Stomach (tissue), 9 donors: ENCODE data around the gene SLC2A4. TPM values are rescaled to one million over a fixed set of nuclear protein-coding genes. Genes with fewer than 3 reads are reported as not detected.

Experiments used
- DNase-seq, 2 donors: peaks; one replicate each; pipeline versions ENCODE4 v3.0.0 to v3.0.0-alpha.2; 2013 to 2019
- H3K27ac ChIP-seq, 5 donors: fragments of 200-600 bp in 4 of 5; sonication (generic) in 4 of 5; one replicate each; pipeline ENCODE4 v1.5.1; 2013 to 2019; ENCODE audit warnings: mild to moderate bottlenecking in 1 of 5, moderate library complexity in 1 of 5
- H3K27me3 ChIP-seq, 3 donors: fragments of 200-600 bp; sonication (generic); one replicate each; pipeline ENCODE4 v1.5.1; 2017 to 2019; ENCODE audit warnings: mixed run types in 1 of 3
- H3K36me3 ChIP-seq, 4 donors: fragments of 200-600 bp; sonication (generic); 1 replicate in 3 of 4; 2 replicates in 1 of 4; pipeline ENCODE4 v1.5.1; 2016 to 2019
- H3K4me1 ChIP-seq, 4 donors: fragments of 200-600 bp; sonication (generic); one replicate each; pipeline ENCODE4 v1.5.1; 2016 to 2019
- H3K4me3 ChIP-seq, 4 donors: fragments of 200-600 bp; sonication (generic) in 3 of 4; one replicate each; pipeline ENCODE4 v1.5.1; 2016 to 2019; ENCODE audit warnings: mild to moderate bottlenecking in 1 of 4
- H3K9me3 ChIP-seq, 4 donors: fragments of 200-600 bp; sonication (generic); one replicate each; pipeline ENCODE4 v1.5.1; 2016 to 2019
- EP300 ChIP-seq: sonication (generic); formaldehyde crosslinking; IDR thresholded peaks from one replicate; pipeline ENCODE4 v1.6.1; 2017; ENCODE audit warnings: antibody characterized with exemption
- POLR2A ChIP-seq, 4 donors: fragments of 450-650 bp; IDR thresholded peaks; one replicate each; pipeline ENCODE4 v1.6.1; 2016; ENCODE audit warnings: antibody characterized with exemption in 4 of 4, control low read depth in 2 of 4, mild to moderate bottlenecking in 1 of 4, moderate library complexity in 1 of 4
- POLR2AphosphoS5 ChIP-seq, 3 donors: sonication (generic); formaldehyde crosslinking; IDR thresholded peaks; one replicate each; pipeline ENCODE4 v1.6.1; 2016; ENCODE audit warnings: antibody characterized with exemption in 3 of 3
- WGBS, 5 donors: extraction: QIAGEN DNeasy Blood & Tissue Kit in 3 of 5; methylation state at CpG; one replicate each; pipeline versions ENCODE4 v1.1.5 to v1.1.7; 2013 to 2018; 5-methylcytosine and 5-hydroxymethylcytosine counted together
- intact Hi-C: fragments of 100-400 bp; cut with DNase I; formaldehyde crosslinking; loops from one replicate; pipeline ENCODE4 v1.15.1; 2023; ENCODE audit warnings: low total_unique reads
- polyA plus RNA-seq, 3 donors: library from polyadenylated mRNA; stranded (reverse); fragments of 200-250 nt; gene quantifications; one replicate each; pipeline ENCODE4 v1.2.3, GENCODE V29; 2013
- total RNA-seq, 5 donors: library from RNA; depleted of rRNA; stranded (reverse); fragments of >200 nt; gene quantifications; one replicate each; pipeline versions ENCODE4 v1.1.0 to v1.2.3, GENCODE V29; 2014 to 2016
- TF ChIP-seq, protein P1 (sequence below), 7 experiments: fragments of 450-650 bp in 4 of 7; fragments of 200-600 bp in 3 of 7; sonication (generic) in 3 of 7; IDR thresholded peaks; one replicate each; pipeline ENCODE4 v1.5.1; 2016 to 2019; ENCODE audit warnings: antibody characterized with exemption in 7 of 7, control low read depth in 2 of 7, mild to moderate bottlenecking in 1 of 7
- donor health status: healthy with polysubstance abuse.
- donor health status: Bipolar disorder and iron deficiency.
- donor health status: healthy.

The SLC2A4 gene
- total and polyA plus RNA-seq, 8 donors = 0.92 to 26.6 (median 5.6) TPM

DNA sequence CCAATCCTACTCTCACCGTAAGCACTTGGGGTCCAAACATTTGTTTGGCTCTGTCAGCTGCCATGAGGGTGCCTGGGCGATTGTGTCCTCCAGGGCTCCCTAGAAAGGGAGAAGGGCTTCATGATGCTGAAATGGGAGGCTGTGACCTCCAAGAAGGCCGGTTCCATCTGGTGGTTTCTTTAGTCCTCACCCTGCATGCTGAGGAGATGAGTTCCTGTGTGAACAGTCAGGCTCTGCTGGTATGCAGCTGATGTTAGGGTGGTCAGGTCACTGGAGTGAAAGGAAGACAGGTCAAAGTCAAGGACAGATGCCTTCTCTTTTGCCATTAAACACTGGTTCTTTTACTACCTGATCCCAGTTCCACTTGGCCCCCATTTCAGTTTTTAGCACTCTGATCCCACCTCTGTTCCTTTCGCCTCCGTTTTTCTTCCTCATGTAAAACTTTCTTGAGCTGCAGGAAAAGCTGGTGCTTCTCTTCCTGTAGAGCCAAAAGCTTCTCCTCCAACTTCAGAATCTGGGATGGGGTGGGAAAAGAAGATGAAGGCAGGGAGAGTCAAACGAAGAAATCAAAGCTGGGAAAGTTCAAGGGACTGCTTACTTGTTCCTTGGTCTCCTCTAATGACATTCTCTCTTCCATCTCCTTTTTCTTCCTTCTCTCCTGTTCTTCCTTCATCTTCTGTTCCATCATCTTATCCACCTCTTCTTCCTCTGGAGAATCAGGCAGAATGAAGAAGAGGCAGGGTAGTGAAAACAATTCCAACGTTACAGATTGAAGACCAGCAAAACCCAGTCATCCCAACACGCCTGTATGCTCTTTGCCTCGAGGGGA lies 32.6 kb downstream of the SLC2A4 start:
- Histone ChIP-seq H3K27me3 (no peaks in the 10 kb centered on the region), H3K36me3 (peaks cover 62 to 82% (median 74%) of the 10 kb centered on the region in 4 donors), H3K4me1 (peaks cover 46 to 68% (median 61%) of the 10 kb centered on the region in 4 donors), H3K4me3 (peak overlapping the region; percentile 83 to 99 (median 94)), H3K9me3 (no peaks in the 10 kb centered on the region), H3K27ac (peak overlapping the region; percentile 94 to 100 (median 97))
- DNase-seq = no peak
- 42 to 49% (median 46%) methylated on average over 9 of the region's 9 CpGs for WGBS, 5 donors
- intact Hi-C loops = no loop called here
- TF ChIP-seq EP300 = no peak
- no peak for TF ChIP-seq POLR2AphosphoS5 (IDR thresholded peaks at IDR 0.05)
- no peak for TF ChIP-seq POLR2A (IDR thresholded peaks at IDR 0.05)
- TF ChIP-seq, protein P1, sequence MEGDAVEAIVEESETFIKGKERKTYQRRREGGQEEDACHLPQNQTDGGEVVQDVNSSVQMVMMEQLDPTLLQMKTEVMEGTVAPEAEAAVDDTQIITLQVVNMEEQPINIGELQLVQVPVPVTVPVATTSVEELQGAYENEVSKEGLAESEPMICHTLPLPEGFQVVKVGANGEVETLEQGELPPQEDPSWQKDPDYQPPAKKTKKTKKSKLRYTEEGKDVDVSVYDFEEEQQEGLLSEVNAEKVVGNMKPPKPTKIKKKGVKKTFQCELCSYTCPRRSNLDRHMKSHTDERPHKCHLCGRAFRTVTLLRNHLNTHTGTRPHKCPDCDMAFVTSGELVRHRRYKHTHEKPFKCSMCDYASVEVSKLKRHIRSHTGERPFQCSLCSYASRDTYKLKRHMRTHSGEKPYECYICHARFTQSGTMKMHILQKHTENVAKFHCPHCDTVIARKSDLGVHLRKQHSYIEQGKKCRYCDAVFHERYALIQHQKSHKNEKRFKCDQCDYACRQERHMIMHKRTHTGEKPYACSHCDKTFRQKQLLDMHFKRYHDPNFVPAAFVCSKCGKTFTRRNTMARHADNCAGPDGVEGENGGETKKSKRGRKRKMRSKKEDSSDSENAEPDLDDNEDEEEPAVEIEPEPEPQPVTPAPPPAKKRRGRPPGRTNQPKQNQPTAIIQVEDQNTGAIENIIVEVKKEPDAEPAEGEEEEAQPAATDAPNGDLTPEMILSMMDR (IDR thresholded peaks at IDR 0.05) = no peak

- WGBS, 5 donors = 0 to 3% (median 1%) methylated on average over 18 to 95 of the region's 95 CpGs
- no peaks in the 10 kb centered on the region for H3K9me3 ChIP-seq
- H3K36me3 ChIP-seq = peaks cover 59 to 83% (median 72%) of the 10 kb centered on the region in 4 donors
- peak; percentile 97 to 98 for DNase-seq
- H3K4me3 ChIP-seq = peak within 1 kb of the TSS; percentile 83 to 99 (median 94)
- intact Hi-C loops = no loop called here
- H3K4me1 ChIP-seq = peaks cover 38 to 60% (median 53%) of the 10 kb centered on the region in 4 donors
- H3K27me3 ChIP-seq = no peaks in the 10 kb centered on the region
- TF ChIP-seq EP300 (no peak), POLR2A (IDR thresholded peaks at IDR 0.05) (peak in 1 of 4 donors; percentile 27), POLR2AphosphoS5 (IDR thresholded peaks at IDR 0.05) (peak; percentile 94 to 99 (median 95))
- TF ChIP-seq, protein P1 (IDR thresholded peaks at IDR 0.05) = no peak
- peak within 1 kb of the TSS; percentile 94 to 100 (median 97) for H3K27ac ChIP-seq
These were observed 33.4 kb downstream of the SLC2A4 start, which contains the start of gene GPS2 for GRCh38 chr17:7314719-7315569. GPS2 (minus strand) TSS chr17:7315360; CDS start chr17:7315052, 308 bp downstream.

DNA sequence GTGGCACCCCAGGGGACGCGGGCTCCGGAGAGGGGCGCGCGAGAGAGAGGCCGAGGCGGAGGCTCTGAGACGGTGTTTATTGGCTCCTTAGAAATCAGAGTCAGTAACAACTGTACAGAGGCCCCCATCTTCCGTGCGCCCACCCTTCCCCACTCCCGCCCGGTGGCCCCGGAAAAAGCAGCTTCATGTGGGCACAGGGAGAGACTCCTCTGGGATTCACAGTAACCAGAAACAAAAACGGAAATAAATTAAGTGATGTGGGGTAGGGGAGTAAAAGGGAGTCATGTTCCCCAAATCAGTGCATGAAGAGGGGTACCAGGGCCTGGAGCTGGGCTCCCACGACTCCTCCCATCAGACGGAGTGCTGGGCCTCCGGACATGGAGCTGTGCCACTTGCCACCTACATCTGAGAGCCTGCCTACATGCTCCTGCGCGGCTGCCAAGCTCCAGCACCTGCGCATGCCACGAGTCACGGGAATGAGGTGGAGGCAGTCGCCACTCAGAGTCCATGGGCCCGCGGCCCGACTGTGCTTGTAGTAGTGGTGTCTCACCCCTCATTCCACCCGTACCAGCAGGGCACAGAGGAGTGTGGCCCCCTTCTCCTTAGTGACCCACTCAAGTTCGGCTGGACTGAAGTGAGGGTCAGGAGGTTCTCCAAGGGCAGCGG lies 34.2 kb downstream of the SLC2A4 start:
- Histone ChIP-seq H3K4me3 (peak overlapping the region; percentile 83 to 99 (median 94)), H3K4me1 (peaks cover 32 to 52% (median 45%) of the 10 kb centered on the region in 4 donors), H3K36me3 (peaks cover 56 to 83% (median 72%) of the 10 kb centered on the region in 4 donors), H3K9me3 (no peaks in the 10 kb centered on the region), H3K27ac (peak overlapping the region; percentile 94 to 100 (median 97)), H3K27me3 (no peaks in the 10 kb centered on the region)
- intact Hi-C loops = no loop called here
- peak; percentile 25 to 77 for DNase-seq
- no peak for TF ChIP-seq POLR2A (IDR thresholded peaks at IDR 0.05)
- TF ChIP-seq POLR2AphosphoS5 (IDR thresholded peaks at IDR 0.05) = no peak
- no peak for TF ChIP-seq EP300
- TF ChIP-seq, protein P1 (IDR thresholded peaks at IDR 0.05) = no peak
- WGBS, 5 donors = 25 to 38% (median 27%) methylated on average over 20 to 30 of the region's 30 CpGs
